CD4-positive, alpha-beta T cell treated with Interleukin-15 for 1 hour (primary cell): ENCODE data around the gene FAM53B.
A peak's percentile ranks its signal among the peaks of the same experiment; 100 is the strongest.
"Not testable (repeated sequence)": the region's sequence is repeated elsewhere in the genome, so short reads cannot be mapped to it uniquely, and the experiment has no call there.

ENCODE experiments used
- DNase-seq: peaks from one replicate; pipeline ENCODE4 v3.0.0-alpha.2; 2020

The FAM53B gene

GRCh38 chr10:124593431-124593985 is 150.7 kb downstream of the FAM53B start:
- DNase-seq = peak; percentile 13

GRCh38 chr10:124592736-124593430 is 151.3 kb downstream of the FAM53B start:
- DNase-seq = peak; percentile 15

- peak; percentile 12 for DNase-seq
These were observed 152.1 kb downstream of the FAM53B start for GRCh38 chr10:124592101-124592500.

- peak; percentile 9 for DNase-seq
These were observed 153.1 kb downstream of the FAM53B start for GRCh38 chr10:124591123-124591495.

- DNase-seq = peak; percentile 15
These were observed 153.7 kb downstream of the FAM53B start for GRCh38 chr10:124590216-124591122.

- peak; percentile 14 for DNase-seq
These were observed 154.6 kb downstream of the FAM53B start for GRCh38 chr10:124589491-124590041.

GRCh38 chr10:124588736-124589490 is 155.3 kb downstream of the FAM53B start:
- DNase-seq = peak; percentile 14

GRCh38 chr10:124588341-124588735 is 155.8 kb downstream of the FAM53B start:
- DNase-seq = not testable (repeated sequence)

- peak; percentile 13 for DNase-seq
These were observed 156.4 kb downstream of the FAM53B start for GRCh38 chr10:124587811-124588211.

GRCh38 chr10:124586142-124586541 is 158.0 kb downstream of the FAM53B start:
- DNase-seq = peak; percentile 2

- no peak for DNase-seq
These were observed 165.2 kb downstream of the FAM53B start for GRCh38 chr10:124579011-124579399.

GRCh38 chr10:124578231-124579010 is 165.8 kb downstream of the FAM53B start:
- no peak for DNase-seq

- DNase-seq = no peak
These were observed 166.5 kb downstream of the FAM53B start for GRCh38 chr10:124577651-124578050.

GRCh38 chr10:124576526-124577420 is 167.4 kb downstream of the FAM53B start:
- no peak for DNase-seq

GRCh38 chr10:124575107-124576035 is 168.8 kb downstream of the FAM53B start:
- no peak for DNase-seq

GRCh38 chr10:124574456-124575070 is 169.6 kb downstream of the FAM53B start:
- no peak for DNase-seq

GRCh38 chr10:124573726-124574455 is 170.3 kb downstream of the FAM53B start:
- no peak for DNase-seq

- DNase-seq = no peak
These were observed 171.4 kb downstream of the FAM53B start for GRCh38 chr10:124572751-124573150.
